ENCODE data around the gene THRSP.
"Not testable (repeated sequence)": the region's sequence is repeated elsewhere in the genome, so short reads cannot be mapped to it uniquely, and the experiment has no call there.

The THRSP gene

DNA sequence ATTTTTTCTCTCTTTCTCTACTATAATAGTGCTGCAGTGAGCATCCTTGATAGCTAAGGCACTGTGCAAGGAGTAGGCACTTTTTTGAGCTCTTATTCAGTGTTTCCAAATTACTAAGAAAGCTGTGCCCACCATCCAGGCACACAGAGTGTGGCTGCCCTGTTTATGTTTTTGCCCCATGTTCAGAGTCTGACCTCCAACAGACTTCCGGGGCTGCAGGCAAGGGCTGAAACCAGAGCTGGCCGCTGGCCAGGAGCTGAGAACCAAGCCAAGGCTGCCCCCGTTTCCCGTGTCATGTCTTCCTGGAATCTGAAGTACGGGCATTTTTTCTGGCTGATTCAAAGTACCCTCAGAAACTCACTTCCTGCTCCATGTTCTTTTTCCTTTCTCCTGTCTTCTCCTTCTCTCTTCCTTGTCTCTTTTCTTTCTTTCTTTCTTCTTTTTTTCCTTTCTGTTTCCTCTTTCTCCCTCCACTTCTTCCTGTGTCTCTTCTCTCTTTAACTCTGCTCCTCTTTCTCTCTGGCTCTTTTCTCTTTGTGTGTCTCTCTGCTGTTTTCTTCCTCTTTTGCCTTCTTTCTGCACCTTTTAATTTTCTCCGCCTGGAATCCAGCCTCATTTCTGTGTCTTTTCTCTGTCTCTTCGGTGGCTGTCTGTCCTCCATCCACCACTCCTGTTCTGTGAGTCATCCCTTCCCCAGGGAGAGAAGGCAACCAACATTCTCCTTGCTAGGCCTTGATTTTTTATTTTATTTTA lies 23.6 kb upstream of the THRSP start:
- Histone ChIP-seq H3K4me3 (ENCODE audit: low read length) (no peak overlapping the region), H3K27me3 (ENCODE audit: insufficient read depth, low read length) (no peaks in the 10 kb centered on the region), H3K4me1 (ENCODE audit: insufficient read depth, low read length) (peaks cover 3% of the 10 kb centered on the region; the same call in 1 of the 2 replicates), H3K27ac (ENCODE audit: low read depth, low read length) (peak overlapping the region; percentile 22; the same call in 1 of the 2 replicates), H3K9me3 (ENCODE audit: insufficient read depth, low read depth, low read length) (no peaks in the 10 kb centered on the region), H3K36me3 (ENCODE audit: insufficient read depth, low read length) (no peaks in the 10 kb centered on the region), H3K9ac (ENCODE audit: low read depth, low read length) (no peak overlapping the region)
- 74% methylated on average over 7 of the region's 7 CpGs for WGBS

DNA sequence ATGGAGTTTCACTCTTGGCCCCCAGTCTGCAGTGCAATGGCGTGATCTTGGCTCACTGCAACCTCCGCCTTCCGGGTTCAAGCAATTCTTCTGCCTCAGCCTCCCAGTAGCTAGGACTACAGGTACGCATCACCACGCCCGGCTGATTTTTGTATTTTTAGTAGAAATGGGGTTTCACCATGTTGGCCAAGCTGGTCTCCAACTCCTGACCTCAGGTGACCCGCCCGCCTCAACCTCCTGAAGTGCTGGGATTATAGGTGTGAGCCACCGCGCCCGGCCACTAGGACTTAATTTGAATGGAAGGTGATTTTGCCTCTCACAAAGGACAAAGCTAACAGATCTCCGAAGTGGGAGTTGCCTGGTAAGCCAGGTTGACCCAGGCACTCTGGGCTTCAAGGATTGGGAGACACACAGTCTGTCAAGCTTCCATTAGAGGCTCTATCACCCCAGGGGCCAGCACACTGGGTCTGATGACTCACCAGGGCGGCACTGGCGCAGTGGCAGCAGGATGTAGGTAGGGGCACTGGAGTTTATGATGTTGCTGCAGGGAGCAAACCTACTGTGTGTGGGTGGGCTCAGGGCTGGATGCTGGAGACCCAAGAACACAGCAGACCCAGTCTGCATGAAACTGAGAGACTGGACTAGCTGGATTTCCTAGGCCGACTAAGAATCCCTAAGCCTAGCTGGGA lies 22.8 kb upstream of the THRSP start:
- Histone ChIP-seq H3K4me3 (ENCODE audit: low read length) (no peak overlapping the region), H3K27me3 (ENCODE audit: insufficient read depth, low read length) (peaks cover 3% of the 10 kb centered on the region; the same call in 1 of the 2 replicates), H3K4me1 (ENCODE audit: insufficient read depth, low read length) (peaks cover 4% of the 10 kb centered on the region; the same call in 1 of the 2 replicates), H3K36me3 (ENCODE audit: insufficient read depth, low read length) (no peaks in the 10 kb centered on the region), H3K9me3 (ENCODE audit: insufficient read depth, low read depth, low read length) (no peaks in the 10 kb centered on the region), H3K9ac (ENCODE audit: low read depth, low read length) (no peak overlapping the region), H3K27ac (ENCODE audit: low read depth, low read length) (no peak overlapping the region)
- WGBS, result 90% methylated on average over 15 of the region's 15 CpGs

DNA sequence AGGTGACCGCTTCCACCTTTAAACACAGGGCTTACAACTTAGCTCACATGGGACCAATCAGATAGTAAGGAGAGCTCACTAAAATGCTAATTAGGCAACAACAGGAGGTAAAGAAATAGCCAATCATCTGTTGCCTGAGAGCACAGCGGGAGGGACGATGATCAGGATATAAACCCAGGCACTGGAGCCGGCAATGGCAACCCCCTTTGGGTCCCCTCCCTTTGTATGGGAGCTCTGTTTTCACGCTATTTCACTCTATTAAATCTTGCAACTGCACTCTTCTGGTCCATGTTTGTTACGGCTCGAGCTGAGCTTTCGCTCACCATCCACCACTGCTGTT lies 22.3 kb upstream of the THRSP start:
- H3K9me3 ChIP-seq (ENCODE audit: insufficient read depth, low read depth, low read length); H3K4me1 ChIP-seq (ENCODE audit: insufficient read depth, low read length); H3K27me3 ChIP-seq (ENCODE audit: insufficient read depth, low read length); H3K9ac ChIP-seq (ENCODE audit: low read depth, low read length); H3K27ac ChIP-seq (ENCODE audit: low read depth, low read length); H3K4me3 ChIP-seq (ENCODE audit: low read length); H3K36me3 ChIP-seq (ENCODE audit: insufficient read depth, low read length): not testable (repeated sequence)
- 90% methylated on average over 8 of the region's 8 CpGs for WGBS

DNA sequence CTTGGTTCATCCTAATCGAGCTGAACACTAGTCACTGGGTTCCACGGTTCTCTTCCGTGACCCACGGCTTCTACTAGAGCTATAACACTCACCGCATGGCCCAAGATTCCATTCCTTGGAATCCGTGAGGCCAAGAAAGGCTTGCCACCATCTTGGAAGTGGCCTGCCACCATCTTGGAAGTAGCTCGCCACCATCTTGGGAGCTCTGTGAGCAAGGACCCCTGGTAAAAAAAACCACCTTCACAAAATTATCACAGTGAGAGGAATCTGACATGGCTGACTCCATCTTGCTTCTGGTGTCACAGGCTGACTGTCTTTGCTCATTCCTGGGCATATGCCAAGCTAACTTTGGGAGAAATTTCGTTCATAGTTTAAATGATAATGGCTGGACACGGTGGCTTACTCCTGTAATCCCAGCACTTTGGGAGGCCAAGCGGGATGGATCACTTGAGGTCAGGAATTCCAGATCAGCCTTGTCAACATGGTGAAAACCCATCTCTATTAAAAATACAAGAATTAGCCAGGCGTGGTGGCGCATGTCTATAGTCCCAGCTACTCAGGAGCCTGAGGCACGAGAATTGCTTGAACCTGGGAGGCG lies 21.7 kb upstream of the THRSP start:
- no peak overlapping the region for H3K4me3 ChIP-seq (ENCODE audit: low read length)
- H3K9ac ChIP-seq (ENCODE audit: low read depth, low read length), result no peak overlapping the region
- H3K36me3 ChIP-seq (ENCODE audit: insufficient read depth, low read length), result no peaks in the 10 kb centered on the region
- H3K4me1 ChIP-seq (ENCODE audit: insufficient read depth, low read length), result peaks cover 7% of the 10 kb centered on the region; the same call in 1 of the 2 replicates
- peaks cover 3% of the 10 kb centered on the region; the same call in 1 of the 2 replicates for H3K27me3 ChIP-seq (ENCODE audit: insufficient read depth, low read length)
- no peak overlapping the region for H3K27ac ChIP-seq (ENCODE audit: low read depth, low read length)
- H3K9me3 ChIP-seq (ENCODE audit: insufficient read depth, low read depth, low read length), result no peaks in the 10 kb centered on the region
- 95% methylated on average over 14 of the region's 14 CpGs for WGBS

DNA sequence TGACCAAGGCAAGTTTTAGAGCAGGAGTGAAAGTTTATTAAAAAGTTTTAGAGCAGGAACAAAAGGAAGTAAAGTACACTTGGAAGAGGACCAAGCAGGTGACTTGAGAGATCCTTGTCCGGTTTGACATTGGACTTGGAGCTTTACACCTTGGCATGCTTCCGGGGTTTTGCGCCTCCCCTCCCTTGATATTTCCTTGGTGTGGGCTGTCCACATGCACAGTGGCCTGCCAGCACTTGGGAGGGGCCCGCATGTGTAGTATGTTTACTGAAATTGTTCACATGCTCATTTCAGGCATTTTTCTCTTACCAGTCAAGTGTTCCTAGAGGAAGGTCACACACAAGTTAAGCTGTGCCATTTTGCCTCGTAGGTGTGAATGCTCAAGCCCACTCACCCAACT lies 19.0 kb upstream of the THRSP start:
- H3K4me3 ChIP-seq (ENCODE audit: low read length), result no peak overlapping the region
- 94% methylated on average over 5 of the region's 5 CpGs for WGBS
- H3K27ac ChIP-seq (ENCODE audit: low read depth, low read length), result no peak overlapping the region
- no peaks in the 10 kb centered on the region for H3K36me3 ChIP-seq (ENCODE audit: insufficient read depth, low read length)
- H3K4me1 ChIP-seq (ENCODE audit: insufficient read depth, low read length), result peaks cover 7% of the 10 kb centered on the region; the same call in 1 of the 2 replicates
- H3K9me3 ChIP-seq (ENCODE audit: insufficient read depth, low read depth, low read length), result no peaks in the 10 kb centered on the region
- no peak overlapping the region for H3K9ac ChIP-seq (ENCODE audit: low read depth, low read length)
- H3K27me3 ChIP-seq (ENCODE audit: insufficient read depth, low read length), result peaks cover 3% of the 10 kb centered on the region; the same call in 1 of the 2 replicates

DNA sequence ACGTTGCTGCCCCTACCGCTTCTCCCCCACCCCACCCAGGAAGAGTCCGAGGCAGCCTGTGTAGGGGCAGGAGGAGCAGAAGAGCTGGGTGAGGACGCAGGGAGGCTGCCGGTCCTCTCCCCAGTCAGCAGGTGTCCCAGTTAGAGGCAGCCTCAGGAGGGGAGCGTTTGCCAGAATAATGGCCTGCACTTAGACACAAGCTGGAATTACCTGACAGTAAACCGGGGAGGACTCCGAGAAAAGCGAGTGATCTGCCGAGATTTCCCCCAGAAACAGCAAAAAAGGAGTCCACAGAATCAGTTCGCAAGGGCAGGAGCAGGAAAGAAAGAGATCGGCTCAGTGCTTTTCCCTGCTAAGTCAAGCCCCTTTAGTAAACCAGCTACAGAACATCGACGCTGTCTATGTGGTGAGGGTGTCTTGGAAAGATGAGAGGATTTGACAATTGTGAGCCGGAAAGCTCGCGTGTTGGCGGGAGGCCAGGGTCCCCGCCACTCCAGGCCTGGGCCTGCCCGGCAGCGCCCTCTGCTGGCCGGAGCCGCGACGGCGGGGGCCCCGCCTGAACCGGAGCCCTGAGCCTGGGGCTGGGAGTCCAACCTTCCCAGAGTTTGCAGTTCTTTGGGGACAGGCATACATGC lies 17.7 kb upstream of the THRSP start:
- peak overlapping the region; percentile 43 for H3K4me3 ChIP-seq (ENCODE audit: low read length)
- 16% methylated on average over 26 of the region's 28 CpGs for whole genome bisulfite sequencing
- H3K36me3 ChIP-seq (ENCODE audit: insufficient read depth, low read length), result no peaks in the 10 kb centered on the region
- no peak overlapping the region for H3K27ac ChIP-seq (ENCODE audit: low read depth, low read length)
- no peaks in the 10 kb centered on the region for H3K9me3 ChIP-seq (ENCODE audit: insufficient read depth, low read depth, low read length)
- H3K4me1 ChIP-seq (ENCODE audit: insufficient read depth, low read length), result peaks cover 12% of the 10 kb centered on the region; the same call in 1 of the 2 replicates
- H3K27me3 ChIP-seq (ENCODE audit: insufficient read depth, low read length), result peaks cover 3% of the 10 kb centered on the region; the same call in 1 of the 2 replicates
- H3K9ac ChIP-seq (ENCODE audit: low read depth, low read length), result peak overlapping the region; percentile 43; the same call in 1 of the 2 replicates

DNA sequence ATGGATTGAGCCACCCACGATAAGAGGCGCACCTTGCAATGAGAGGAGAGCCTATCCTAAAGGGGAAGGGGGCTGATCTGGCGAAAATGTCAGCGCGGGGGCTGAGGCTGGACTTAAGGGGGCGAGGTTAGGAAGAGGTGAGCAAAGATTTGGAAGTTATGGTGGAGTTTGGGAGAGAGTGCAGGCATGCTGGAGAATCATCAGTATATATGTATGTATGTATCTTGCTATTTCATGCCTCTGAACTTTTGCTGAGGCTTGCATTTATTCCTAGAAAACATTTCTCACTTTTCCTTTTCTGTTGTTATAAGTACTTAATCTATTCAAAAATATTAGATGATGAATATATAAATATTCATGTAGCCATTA lies 17.2 kb upstream of the THRSP start:
- Histone ChIP-seq H3K36me3 (ENCODE audit: insufficient read depth, low read length) (no peaks in the 10 kb centered on the region), H3K4me3 (ENCODE audit: low read length) (peak overlapping the region; percentile 29), H3K9me3 (ENCODE audit: insufficient read depth, low read depth, low read length) (no peaks in the 10 kb centered on the region), H3K4me1 (ENCODE audit: insufficient read depth, low read length) (peaks cover 14% of the 10 kb centered on the region), H3K9ac (ENCODE audit: low read depth, low read length) (no peak overlapping the region), H3K27ac (ENCODE audit: low read depth, low read length) (no peak overlapping the region), H3K27me3 (ENCODE audit: insufficient read depth, low read length) (peaks cover 3% of the 10 kb centered on the region; the same call in 1 of the 2 replicates)
- WGBS, result 21% methylated on average over 6 of the region's 6 CpGs

DNA sequence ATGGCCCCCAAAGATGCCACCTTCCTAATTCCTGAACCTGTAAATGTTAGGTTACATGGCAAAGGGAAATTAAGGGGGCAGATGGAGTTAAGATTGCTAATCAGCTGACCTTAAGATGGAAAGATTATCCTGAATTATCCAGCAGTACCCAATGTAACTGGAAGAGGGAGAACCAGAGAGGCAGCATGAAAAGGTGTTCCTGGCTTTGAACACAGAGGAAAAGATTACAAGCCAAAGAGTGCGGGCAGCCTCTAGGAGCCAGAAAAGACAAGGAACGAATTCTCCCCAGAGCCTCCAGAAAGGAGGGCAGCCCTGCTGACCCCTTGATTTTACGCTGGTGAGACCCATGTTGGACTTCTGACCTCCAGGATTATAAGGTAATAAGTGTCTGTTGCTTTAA lies 15.1 kb upstream of the THRSP start:
- Histone ChIP-seq H3K36me3 (ENCODE audit: insufficient read depth, low read length) (no peaks in the 10 kb centered on the region), H3K4me1 (ENCODE audit: insufficient read depth, low read length) (peaks cover 16% of the 10 kb centered on the region), H3K9me3 (ENCODE audit: insufficient read depth, low read depth, low read length) (no peaks in the 10 kb centered on the region), H3K9ac (ENCODE audit: low read depth, low read length) (no peak overlapping the region), H3K27me3 (ENCODE audit: insufficient read depth, low read length) (peaks cover 3% of the 10 kb centered on the region; the same call in 1 of the 2 replicates), H3K27ac (ENCODE audit: low read depth, low read length) (no peak overlapping the region), H3K4me3 (ENCODE audit: low read length) (no peak overlapping the region)
- WGBS, result 91% methylated on average over 3 of the region's 3 CpGs

DNA sequence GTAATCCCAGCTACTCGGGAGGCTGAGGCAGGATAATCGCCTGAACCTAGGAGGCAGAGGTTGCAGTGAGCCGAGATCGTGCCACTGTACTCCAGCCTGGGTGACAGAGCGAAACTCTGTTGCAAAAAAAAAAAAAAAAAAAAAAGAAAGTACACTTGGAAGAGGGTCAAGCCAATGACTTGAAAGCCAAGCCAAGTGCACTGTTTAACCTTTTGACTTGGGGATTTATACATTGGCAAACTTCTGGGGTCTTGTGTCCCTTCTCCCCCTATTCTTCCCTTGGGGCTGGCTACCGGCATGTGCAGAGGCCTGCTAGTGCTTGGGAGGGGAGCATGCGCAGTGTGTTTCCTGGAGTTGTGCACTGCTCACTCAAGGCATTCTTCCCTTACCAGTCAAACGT lies 14.3 kb upstream of the THRSP start:
- Histone ChIP-seq H3K9ac (ENCODE audit: low read depth, low read length) (no peak overlapping the region), H3K36me3 (ENCODE audit: insufficient read depth, low read length) (no peaks in the 10 kb centered on the region), H3K4me1 (ENCODE audit: insufficient read depth, low read length) (peaks cover 16% of the 10 kb centered on the region), H3K9me3 (ENCODE audit: insufficient read depth, low read depth, low read length) (no peaks in the 10 kb centered on the region), H3K4me3 (ENCODE audit: low read length) (no peak overlapping the region), H3K27ac (ENCODE audit: low read depth, low read length) (no peak overlapping the region), H3K27me3 (ENCODE audit: insufficient read depth, low read length) (peaks cover 3% of the 10 kb centered on the region; the same call in 1 of the 2 replicates)
- 88% methylated on average over 8 of the region's 8 CpGs for WGBS

DNA sequence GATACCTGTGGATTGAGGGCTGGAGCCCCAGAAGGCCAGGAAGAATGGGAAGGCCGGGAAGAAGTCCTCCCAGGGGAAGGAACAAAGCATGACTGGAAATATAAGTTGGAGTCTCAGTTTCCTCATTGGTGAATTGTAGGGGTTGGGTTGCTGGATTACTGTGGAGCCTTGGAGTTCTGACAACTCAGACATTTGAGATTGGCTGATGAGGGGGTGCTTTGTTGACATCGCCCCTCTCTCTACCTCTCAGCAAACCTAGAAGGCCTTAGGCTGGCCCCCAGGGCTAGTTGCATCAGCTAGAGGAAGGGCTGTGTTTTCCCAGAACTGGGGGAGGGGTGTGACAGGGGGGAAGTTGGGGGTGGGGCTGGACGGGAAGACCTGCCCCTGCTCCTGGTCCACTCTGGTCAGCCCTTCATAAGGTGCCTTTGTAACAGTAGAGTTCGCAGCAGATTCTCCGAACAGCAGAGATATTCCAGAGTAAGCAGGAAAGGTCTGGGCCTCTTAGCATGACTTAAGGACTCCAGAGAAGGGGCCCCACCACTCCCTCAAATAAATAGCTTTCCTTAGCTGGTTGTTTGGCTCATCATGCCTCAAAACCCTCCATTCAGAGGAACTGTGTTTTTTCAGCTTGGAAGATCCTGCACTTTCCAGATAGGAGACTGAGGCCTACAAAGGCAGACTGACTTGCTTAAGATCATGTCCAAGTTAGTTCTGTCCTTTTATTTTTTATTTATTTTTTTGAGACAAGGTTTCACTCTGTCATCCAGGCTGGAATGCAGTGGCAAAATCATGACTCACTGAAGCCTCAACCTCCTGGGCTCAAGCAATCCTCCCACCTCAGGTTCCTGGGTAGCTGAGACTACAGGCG lies 12.5 kb upstream of the THRSP start:
- H3K27me3 ChIP-seq (ENCODE audit: insufficient read depth, low read length), result no peaks in the 10 kb centered on the region
- H3K36me3 ChIP-seq (ENCODE audit: insufficient read depth, low read length), result no peaks in the 10 kb centered on the region
- no peak overlapping the region; the same call in 1 of the 2 replicates for H3K4me3 ChIP-seq (ENCODE audit: low read length)
- H3K9ac ChIP-seq (ENCODE audit: low read depth, low read length), result peak overlapping the region; percentile 58
- H3K27ac ChIP-seq (ENCODE audit: low read depth, low read length), result peak overlapping the region; percentile 81
- WGBS, result 61% methylated on average over 4 of the region's 6 CpGs
- peaks cover 13% of the 10 kb centered on the region for H3K4me1 ChIP-seq (ENCODE audit: insufficient read depth, low read length)
- H3K9me3 ChIP-seq (ENCODE audit: insufficient read depth, low read depth, low read length), result no peaks in the 10 kb centered on the region

Data from HUES64 (cell line).